ENCODE results near the gene SH2D7.

GRCh38 chr15:78063970-78064385, 28.4 kb upstream of the SH2D7 start:
- no peak for TF ChIP-seq CTCF (IDR thresholded peaks at IDR 0.05)
- TF ChIP-seq POLR2A (IDR thresholded peaks at IDR 0.05), result no peak
